AG10803 (cell line): ENCODE measurements around the gene OR4F15.
"Not testable (repeated sequence)": the region's sequence is repeated elsewhere in the genome, so short reads cannot be mapped to it uniquely, and the experiment has no call there.

Source experiments
- DNase-seq: peaks from one replicate; pipeline ENCODE4 v3.0.0; 2010; ENCODE audit warnings: low read depth
- H3K4me3 ChIP-seq: 2 replicates; pipeline ENCODE4 v1.5.1; 2011; ENCODE audit warnings: mild to moderate bottlenecking, low read length, control low read depth
- TF ChIP-seq, protein P1 (sequence below): conservative IDR thresholded peaks from 2 replicates; pipeline ENCODE4 v1.5.1; 2011; ENCODE audit warnings: mild to moderate bottlenecking, low read length, control low read depth, inconsistent platforms

OR4F15 gene

DNA sequence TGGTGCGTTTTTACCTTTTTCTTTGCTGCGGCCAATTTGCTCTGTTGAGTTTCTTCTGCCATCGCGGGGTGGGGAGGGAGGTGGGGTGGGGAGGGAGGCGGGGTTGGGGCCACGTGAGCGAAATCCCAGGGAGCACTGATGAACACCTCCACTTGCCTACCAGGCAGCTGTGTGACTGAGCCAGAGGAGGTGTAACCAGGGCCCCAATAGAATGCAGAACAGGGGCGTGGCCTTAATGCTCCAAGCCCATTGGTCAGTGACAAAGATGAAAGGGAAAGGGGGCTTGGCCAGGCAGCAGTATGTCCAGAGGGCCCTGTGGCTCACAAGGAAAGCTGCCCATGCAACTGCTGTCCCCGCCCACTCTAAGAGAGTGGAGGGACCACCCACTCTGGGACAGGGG, 30.1 kb upstream of the OR4F15 start:
- H3K4me3 ChIP-seq = no peak overlapping the region
- TF ChIP-seq, protein P1, sequence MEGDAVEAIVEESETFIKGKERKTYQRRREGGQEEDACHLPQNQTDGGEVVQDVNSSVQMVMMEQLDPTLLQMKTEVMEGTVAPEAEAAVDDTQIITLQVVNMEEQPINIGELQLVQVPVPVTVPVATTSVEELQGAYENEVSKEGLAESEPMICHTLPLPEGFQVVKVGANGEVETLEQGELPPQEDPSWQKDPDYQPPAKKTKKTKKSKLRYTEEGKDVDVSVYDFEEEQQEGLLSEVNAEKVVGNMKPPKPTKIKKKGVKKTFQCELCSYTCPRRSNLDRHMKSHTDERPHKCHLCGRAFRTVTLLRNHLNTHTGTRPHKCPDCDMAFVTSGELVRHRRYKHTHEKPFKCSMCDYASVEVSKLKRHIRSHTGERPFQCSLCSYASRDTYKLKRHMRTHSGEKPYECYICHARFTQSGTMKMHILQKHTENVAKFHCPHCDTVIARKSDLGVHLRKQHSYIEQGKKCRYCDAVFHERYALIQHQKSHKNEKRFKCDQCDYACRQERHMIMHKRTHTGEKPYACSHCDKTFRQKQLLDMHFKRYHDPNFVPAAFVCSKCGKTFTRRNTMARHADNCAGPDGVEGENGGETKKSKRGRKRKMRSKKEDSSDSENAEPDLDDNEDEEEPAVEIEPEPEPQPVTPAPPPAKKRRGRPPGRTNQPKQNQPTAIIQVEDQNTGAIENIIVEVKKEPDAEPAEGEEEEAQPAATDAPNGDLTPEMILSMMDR = no peak
- DNase-seq = no peak

DNA sequence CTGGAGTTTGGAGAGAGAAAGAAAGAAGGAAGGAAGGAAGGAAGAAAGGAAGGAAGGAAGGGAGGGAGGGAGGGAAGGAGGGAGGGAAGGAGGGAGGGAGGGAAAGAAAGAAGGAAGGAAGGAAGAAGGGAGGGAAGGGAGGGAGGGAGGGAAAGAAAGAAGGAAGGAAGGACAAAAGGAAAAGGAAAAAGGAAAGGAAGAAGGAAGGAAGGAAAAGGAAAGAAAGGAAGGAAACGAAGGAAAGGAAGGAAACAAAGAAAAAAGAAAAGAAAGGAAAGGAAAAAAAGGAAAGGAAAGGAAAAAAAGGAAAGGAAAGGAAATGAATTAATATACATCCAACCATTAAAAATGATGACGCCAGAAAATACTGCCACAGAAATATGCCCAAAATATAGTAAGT, 27.4 kb upstream of the OR4F15 start:
- no peak overlapping the region for H3K4me3 ChIP-seq
- DNase-seq = no peak
- TF ChIP-seq, protein P1 = no peak

DNA sequence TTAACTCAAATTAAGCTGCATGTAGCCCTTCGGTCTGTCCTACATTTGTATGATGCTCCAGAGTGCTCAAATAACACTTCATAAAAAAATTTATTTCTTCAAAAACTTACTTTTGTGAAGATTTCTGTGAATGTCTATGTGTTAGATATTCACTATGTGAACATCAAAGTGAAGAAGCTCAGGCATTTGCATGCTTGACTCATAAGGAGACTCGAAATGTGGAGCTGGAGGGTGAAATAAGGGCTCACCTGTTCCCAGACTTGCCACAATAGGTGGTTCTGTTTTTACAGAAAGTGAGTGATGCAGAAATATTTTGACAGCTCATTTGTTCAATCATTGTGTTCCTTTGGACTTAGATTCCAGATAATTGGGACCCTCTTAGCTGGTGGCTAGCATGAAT, 25.6 kb upstream of the OR4F15 start:
- DNase-seq, H3K4me3 ChIP-seq: not testable (repeated sequence)

DNA sequence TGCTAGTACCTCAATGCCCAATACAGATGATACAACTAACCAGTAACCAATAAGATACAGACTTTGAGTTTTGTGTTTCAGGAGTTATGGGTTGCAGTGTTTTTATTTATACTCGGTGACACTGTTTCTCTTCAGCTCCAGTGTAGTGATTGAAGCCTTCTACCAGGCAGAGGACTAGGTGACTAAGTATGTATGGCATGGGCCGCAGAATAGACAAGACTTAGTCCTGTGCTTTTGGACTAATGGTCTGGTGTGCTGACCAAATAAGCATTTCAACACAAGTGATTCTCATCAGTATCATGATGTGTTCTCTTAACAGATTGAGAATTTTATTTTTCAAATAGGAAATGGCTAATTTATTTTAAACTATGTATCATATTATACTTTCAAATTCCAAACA, 24.0 kb upstream of the OR4F15 start:
- H3K4me3 ChIP-seq, DNase-seq: not testable (repeated sequence)

DNA sequence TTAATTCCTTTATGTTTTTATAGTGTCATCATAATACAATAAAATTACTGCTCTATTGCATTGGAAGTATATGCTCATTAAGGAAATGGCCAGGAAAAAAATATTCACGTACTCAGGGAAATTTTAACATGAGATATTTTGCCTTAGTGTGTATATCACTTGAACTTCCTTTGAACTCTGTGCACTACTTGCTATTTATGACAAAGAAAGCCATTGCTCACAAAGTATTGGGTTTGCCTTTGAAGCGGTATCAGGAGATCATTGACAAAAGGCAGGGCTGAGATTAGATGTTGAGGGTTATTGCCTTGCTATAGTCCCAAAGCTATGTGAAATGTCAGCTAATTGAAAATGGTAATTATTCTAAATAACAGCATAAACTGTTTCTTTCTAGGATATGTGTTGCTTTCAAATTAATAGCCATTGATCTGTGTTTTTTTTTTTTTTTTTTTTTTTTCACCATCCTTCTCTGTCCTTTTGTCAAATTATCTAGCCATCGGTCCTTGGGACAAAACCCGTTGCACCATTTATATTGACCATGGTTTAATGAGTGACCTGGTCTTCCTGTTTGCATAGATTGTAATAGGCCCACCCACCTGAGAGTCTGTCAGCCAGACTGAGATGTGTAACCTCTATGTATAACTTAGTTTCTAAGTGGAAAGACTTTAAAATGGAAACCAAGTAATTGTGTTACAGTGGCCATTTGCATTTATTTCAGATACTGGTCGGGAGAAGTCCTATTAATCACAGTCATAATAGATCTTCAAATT, 23.3 kb upstream of the OR4F15 start:
- H3K4me3 ChIP-seq, DNase-seq: not testable (repeated sequence)

DNA sequence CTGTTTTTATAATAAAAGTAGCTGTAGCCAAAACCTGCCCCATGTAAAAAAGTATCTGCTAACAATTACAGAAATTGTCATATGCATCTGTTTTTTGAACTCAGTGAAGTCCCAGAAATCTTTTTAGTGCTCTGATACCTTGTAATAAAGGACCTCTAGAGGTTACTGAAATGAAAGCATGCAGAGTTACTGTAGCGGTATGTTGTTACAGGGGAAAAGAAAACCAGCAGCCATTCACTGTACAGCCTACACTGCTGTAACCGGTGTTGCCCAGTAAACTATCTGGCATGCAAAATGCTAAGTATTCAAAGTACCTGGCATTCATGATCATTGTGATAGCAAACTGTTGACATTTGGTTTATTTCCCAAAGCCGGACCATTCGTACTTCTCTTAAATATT, 21.3 kb upstream of the OR4F15 start:
- DNase-seq, H3K4me3 ChIP-seq: not testable (repeated sequence)

DNA sequence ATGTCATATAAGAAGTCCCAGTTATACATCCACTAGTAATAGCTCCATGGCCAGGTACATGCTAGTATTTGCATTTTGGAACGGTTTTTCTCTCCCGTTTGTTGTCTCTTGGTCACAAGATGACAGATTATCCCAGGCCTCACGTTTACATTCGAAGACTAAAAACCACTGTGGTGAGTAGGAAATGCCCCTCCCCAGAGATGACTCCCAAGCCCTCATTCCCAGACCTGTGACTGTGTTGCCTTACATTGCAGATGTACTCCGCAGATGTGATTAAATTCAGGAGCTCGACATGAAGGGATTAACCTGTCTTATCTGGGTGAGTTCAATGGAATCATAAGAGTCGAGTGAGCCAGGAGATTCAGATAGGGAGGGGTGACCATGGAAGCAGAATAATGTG, 18.0 kb upstream of the OR4F15 start:
- not testable (repeated sequence) for H3K4me3 ChIP-seq, DNase-seq

DNA sequence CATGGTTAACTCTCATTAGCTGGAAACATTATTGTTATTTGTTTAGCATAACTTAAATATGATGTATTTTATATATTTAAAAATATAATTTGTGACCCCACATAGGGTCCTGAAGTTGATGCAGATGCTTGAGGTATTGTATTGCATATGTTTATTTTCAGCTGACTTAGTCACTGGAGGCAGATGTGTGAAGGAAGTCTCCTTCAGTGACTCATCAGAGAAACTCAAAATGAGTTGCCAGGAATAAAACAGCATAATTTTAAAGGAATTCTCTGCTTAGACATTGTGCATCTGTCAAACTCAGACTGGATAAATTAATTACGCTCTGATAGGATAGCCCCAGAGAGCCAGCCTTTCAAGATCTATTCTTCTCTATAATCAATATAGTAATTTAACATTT, 16.5 kb upstream of the OR4F15 start:
- no peak overlapping the region for H3K4me3 ChIP-seq
- peak; percentile 76 for DNase-seq
- TF ChIP-seq, protein P1 = no peak

DNA sequence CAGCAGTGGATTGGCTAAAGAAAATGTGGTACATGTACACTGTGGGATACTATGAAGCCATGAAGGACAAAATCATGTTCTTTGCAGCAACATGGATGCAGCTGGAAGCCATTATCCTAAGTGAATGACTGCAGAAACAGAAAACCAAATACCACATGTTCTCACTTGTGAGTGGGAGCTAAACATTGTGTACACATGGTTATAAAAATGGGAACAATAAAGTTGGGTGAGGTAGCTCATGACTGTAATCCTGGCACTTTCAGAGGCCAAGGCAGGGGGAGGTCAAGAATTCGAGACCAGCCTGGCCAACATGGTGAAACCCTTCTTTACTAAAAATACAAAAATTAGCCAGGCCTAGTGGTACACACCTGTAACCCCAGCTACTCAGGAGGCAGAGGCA, 12.3 kb upstream of the OR4F15 start:
- DNase-seq = no peak
- TF ChIP-seq, protein P1 = no peak
- H3K4me3 ChIP-seq = no peak overlapping the region

DNA sequence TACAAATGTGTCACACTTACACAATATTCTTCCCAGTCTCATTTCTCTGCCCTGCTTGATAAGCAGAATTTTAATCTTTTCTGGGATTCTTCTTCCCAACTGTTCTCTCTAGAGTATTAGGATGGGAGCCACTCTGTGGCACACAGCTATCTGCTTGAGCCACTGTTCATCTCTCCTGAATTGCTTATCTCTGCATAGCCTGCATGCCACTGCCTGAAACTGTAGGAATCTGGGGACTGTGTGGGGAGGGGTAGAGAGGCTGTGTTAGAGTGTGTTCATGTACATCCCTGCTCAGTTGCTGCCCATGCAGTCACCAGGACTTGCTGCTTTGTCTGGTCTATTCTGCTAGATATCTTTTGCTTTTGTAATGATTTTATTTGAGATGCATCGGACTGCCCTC, 11.0 kb upstream of the OR4F15 start:
- H3K4me3 ChIP-seq = no peak overlapping the region
- TF ChIP-seq, protein P1 = no peak
- no peak for DNase-seq
